A549 (cell line): ENCODE measurements around the gene SPTBN5.

Experiments
- CHD4 ChIP-seq: fragments of 200-600 bp; sonication (generic); IDR thresholded peaks from 2 replicates; pipeline ENCODE4 v1.6.1; 2016; ENCODE audit warnings: antibody characterized with exemption, mild to moderate bottlenecking, borderline replicate concordance
- EP300 ChIP-seq, 2 experiments: fragments of >200 bp; sonication (Bioruptor Twin); formaldehyde crosslinking; IDR thresholded peaks; 2 replicates in 1 of 2; 3 replicates in 1 of 2; pipeline ENCODE4 v1.6.1; 2016 to 2017
- HDAC2 ChIP-seq: fragments of 200-600 bp; sonication (generic); IDR thresholded peaks from 2 replicates; pipeline ENCODE4 v1.6.1; 2016
- MYC ChIP-seq: IDR thresholded peaks from 2 replicates; pipeline ENCODE4 v1.6.1; 2012; ENCODE audit warnings: mild to moderate bottlenecking, inconsistent platforms, low read length, improper control_type of control experiment, borderline replicate concordance
- PHF8 ChIP-seq: fragments of 200-600 bp; sonication (generic); IDR thresholded peaks from 2 replicates; pipeline ENCODE4 v1.6.1; 2016; ENCODE audit warnings: low read depth, mild to moderate bottlenecking, antibody characterized with exemption, moderate library complexity, borderline replicate concordance
- POLR2A ChIP-seq: IDR thresholded peaks from 2 replicates; pipeline ENCODE4 v1.6.1; 2012; ENCODE audit warnings: mild to moderate bottlenecking, low read length
- RCOR1 ChIP-seq: fragments of 150-350 bp; IDR thresholded peaks from 2 replicates; pipeline ENCODE4 v1.6.1; 2014; ENCODE audit warnings: antibody characterized with exemption, low read length, low read depth
- USF2 ChIP-seq: fragments of 450-650 bp; IDR thresholded peaks from 2 replicates; pipeline ENCODE4 v1.6.1; 2014; ENCODE audit warnings: antibody characterized with exemption
- TF ChIP-seq, protein P1 (sequence below): fragments of >200 bp; sonication (Bioruptor Twin); formaldehyde crosslinking; IDR thresholded peaks from 3 replicates; pipeline ENCODE4 v1.5.1; 2016

DNA sequence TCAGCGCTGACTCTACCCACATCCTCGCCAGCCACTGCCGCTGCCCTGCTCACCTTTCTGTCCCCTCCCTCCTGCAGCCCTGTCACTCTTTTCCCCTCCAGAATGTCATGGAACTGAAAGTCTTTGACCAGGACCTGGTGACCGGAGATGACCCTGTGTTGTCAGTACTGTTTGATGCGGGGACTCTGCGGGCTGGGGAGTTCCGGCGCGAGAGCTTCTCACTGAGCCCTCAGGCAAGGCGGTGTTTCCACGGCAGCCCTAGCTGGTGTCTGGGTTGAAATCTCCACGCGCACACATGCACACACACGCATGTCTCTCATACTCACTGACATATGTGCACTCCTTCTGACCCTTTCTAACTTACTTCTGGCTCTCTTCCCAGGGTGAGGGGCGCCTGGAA, 53.2 kb downstream of the SPTBN5 start:
- TF ChIP-seq HDAC2 = no peak
- no peak for TF ChIP-seq RCOR1
- TF ChIP-seq, protein P1, sequence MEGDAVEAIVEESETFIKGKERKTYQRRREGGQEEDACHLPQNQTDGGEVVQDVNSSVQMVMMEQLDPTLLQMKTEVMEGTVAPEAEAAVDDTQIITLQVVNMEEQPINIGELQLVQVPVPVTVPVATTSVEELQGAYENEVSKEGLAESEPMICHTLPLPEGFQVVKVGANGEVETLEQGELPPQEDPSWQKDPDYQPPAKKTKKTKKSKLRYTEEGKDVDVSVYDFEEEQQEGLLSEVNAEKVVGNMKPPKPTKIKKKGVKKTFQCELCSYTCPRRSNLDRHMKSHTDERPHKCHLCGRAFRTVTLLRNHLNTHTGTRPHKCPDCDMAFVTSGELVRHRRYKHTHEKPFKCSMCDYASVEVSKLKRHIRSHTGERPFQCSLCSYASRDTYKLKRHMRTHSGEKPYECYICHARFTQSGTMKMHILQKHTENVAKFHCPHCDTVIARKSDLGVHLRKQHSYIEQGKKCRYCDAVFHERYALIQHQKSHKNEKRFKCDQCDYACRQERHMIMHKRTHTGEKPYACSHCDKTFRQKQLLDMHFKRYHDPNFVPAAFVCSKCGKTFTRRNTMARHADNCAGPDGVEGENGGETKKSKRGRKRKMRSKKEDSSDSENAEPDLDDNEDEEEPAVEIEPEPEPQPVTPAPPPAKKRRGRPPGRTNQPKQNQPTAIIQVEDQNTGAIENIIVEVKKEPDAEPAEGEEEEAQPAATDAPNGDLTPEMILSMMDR = no peak
- TF ChIP-seq CHD4 = no peak
- no peak for TF ChIP-seq USF2
- no peak for TF ChIP-seq PHF8
- no peak for TF ChIP-seq MYC
- no peak for TF ChIP-seq POLR2A
- no peak for TF ChIP-seq EP300 (IDR thresholded peaks at IDR 0.05)
